ENCODE data around the gene TERF2IP.

Gene TERF2IP

DNA sequence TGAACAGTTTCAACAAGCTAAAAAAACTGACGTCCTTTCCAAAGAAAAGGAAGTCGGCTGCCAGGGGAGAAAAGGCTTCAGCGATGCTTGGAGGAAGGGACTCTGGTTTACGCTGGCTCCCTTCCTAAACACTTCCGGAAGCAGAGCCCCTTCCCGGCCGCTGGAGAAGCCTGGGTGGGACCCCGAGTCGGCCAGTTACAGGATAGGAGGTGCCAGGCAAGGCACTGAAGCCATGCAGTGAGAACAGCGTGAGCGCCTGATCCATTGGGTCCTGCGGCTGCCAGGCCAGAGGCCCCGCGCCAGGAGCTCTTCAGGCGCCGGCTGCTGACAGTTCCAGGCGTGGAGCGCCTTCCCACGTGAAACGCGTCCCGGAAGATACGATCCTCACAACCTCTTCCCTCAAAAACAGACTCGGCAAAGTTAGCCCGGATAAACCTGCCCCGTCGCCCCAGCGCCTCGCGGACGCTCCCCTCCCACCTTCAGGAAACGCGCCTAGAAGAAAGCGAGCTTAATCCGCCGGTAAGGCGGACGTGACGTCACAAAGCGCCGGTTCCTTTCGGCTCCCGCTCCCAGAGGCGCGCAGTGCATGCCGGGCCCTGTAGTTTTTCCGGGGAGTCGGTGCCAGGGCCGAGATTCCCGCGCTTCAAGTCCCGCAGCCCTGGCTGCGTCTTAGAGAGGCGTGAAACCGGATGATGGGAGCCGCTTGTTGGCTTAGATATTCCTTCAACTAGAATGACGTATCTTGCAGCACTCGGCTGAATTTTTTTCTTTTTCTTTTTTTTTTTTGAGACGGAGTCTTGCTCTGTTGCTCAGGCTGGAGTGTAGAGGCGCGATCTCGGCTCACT is 24.6 kb upstream of the TERF2IP start, which contains the start of gene ADAT1:
ADAT1 (minus strand) TSS at position 521 of the 845 bp plus-strand sequence. CDS start 2,482 bp downstream, outside the sequence.
- peak within 1 kb of the TSS; percentile 97 for H3K4me3 ChIP-seq (ENCODE audit: low read depth, low read length)
- H3K27me3 ChIP-seq (ENCODE audit: control insufficient read depth, insufficient read depth, low read length), result no peaks in the 10 kb centered on the region
- H3K4me1 ChIP-seq (ENCODE audit: control insufficient read depth, insufficient read depth, low read length), result no peaks in the 10 kb centered on the region
- no peaks in the 10 kb centered on the region for H3K9me3 ChIP-seq (ENCODE audit: control insufficient read depth, insufficient read depth, low read length)
- H3K9ac ChIP-seq (ENCODE audit: low read depth, low read length), result peak within 1 kb of the TSS; percentile 96
- H3K36me3 ChIP-seq (ENCODE audit: control insufficient read depth, insufficient read depth, low read length), result peaks cover 20% of the 10 kb centered on the region

DNA sequence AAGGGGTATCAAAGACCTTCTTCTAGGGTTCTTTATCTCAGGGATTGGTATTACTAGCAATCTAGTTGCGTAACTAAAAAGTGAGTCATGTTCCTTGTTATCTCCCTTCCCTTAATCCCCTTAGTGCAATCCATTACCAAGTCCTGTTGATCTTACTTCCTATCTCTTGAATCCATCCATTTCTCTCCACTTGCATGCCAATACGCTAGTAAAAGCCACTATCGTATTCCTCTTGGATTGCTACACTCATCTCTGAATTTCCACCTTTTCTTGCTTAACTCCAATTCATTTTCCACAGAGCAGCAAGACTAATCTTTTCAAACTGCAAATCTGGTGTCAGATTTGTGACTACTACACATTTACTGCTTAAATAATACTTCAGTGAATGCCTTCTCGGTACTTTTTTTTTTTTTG is 22.6 kb upstream of the TERF2IP start:
- Histone ChIP-seq H3K36me3 (ENCODE audit: control insufficient read depth, insufficient read depth, low read length) (peaks cover 28% of the 10 kb centered on the region), H3K4me3 (ENCODE audit: low read depth, low read length) (no peak overlapping the region), H3K27me3 (ENCODE audit: control insufficient read depth, insufficient read depth, low read length) (no peaks in the 10 kb centered on the region), H3K4me1 (ENCODE audit: control insufficient read depth, insufficient read depth, low read length) (no peaks in the 10 kb centered on the region), H3K9me3 (ENCODE audit: control insufficient read depth, insufficient read depth, low read length) (no peaks in the 10 kb centered on the region), H3K9ac (ENCODE audit: low read depth, low read length) (no peak overlapping the region)

DNA sequence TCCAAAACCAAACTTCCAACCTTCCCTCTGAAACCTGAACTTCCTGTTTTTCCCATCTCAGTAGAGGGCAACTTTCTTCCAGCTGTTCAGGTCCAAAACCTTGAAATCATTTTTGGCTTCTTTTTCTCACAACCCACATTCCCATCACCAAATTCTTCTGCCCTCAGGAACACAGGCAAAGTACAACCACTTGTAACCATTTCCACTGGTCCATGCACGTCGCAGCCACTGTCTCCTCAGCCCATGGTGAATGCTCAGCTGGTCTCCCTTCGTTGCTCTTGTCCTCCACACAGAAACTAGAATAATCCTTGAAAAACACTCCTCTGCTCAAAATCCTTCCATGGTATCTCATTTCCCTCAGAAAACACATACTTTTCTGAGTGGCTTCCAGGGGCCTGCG is 20.8 kb upstream of the TERF2IP start:
- Histone ChIP-seq H3K4me1 (ENCODE audit: control insufficient read depth, insufficient read depth, low read length) (no peaks in the 10 kb centered on the region), H3K4me3 (ENCODE audit: low read depth, low read length) (no peak overlapping the region), H3K9ac (ENCODE audit: low read depth, low read length) (no peak overlapping the region), H3K9me3 (ENCODE audit: control insufficient read depth, insufficient read depth, low read length) (no peaks in the 10 kb centered on the region), H3K27me3 (ENCODE audit: control insufficient read depth, insufficient read depth, low read length) (no peaks in the 10 kb centered on the region), H3K36me3 (ENCODE audit: control insufficient read depth, insufficient read depth, low read length) (peaks cover 39% of the 10 kb centered on the region)

DNA sequence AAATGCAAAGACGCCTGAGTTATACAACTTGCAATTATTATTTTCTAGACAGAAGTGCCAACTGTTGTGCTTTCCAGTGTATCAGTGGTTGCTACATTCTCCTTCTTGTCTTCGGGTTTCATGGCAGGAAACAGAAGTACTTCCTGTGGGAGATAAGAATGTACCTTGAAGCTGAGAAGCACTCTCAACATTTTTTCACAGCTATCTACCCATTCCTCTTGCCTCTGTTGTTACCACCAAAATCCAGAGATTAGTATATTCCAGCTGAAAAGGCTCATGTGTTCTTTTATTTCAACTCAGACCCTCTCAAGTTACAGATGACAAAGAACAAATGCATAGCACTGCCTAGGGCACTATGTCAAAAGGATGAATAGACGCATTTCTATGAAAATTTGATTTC is 19.7 kb upstream of the TERF2IP start:
- no peak overlapping the region for H3K4me3 ChIP-seq (ENCODE audit: low read depth, low read length)
- H3K27me3 ChIP-seq (ENCODE audit: control insufficient read depth, insufficient read depth, low read length), result no peaks in the 10 kb centered on the region
- H3K36me3 ChIP-seq (ENCODE audit: control insufficient read depth, insufficient read depth, low read length), result peaks cover 44% of the 10 kb centered on the region
- H3K9ac ChIP-seq (ENCODE audit: low read depth, low read length), result no peak overlapping the region
- H3K9me3 ChIP-seq (ENCODE audit: control insufficient read depth, insufficient read depth, low read length), result no peaks in the 10 kb centered on the region
- no peaks in the 10 kb centered on the region for H3K4me1 ChIP-seq (ENCODE audit: control insufficient read depth, insufficient read depth, low read length)

DNA sequence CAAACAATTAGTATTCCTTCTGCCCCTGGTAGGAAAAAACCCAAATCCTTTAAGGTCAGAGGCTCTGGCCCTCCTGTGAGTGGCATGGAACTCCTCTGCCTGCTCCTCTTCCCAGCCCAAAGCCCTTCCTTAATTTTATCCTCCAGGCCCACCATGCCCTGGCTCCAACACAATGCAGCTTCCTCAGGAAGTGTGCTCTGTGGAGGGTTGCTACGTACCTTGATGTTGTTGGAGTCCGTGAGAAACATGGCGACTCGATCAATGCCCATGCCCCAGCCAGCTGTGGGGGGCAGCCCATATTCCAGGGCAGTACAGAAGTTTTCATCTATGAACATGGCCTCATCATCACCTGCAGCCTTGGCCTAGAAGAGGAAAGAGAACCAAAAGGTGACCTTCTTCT is 19.2 kb upstream of the TERF2IP start:
- no peaks in the 10 kb centered on the region for H3K27me3 ChIP-seq (ENCODE audit: control insufficient read depth, insufficient read depth, low read length)
- peaks cover 45% of the 10 kb centered on the region for H3K36me3 ChIP-seq (ENCODE audit: control insufficient read depth, insufficient read depth, low read length)
- no peak overlapping the region for H3K9ac ChIP-seq (ENCODE audit: low read depth, low read length)
- H3K9me3 ChIP-seq (ENCODE audit: control insufficient read depth, insufficient read depth, low read length), result no peaks in the 10 kb centered on the region
- no peaks in the 10 kb centered on the region for H3K4me1 ChIP-seq (ENCODE audit: control insufficient read depth, insufficient read depth, low read length)
- H3K4me3 ChIP-seq (ENCODE audit: low read depth, low read length), result no peak overlapping the region

DNA sequence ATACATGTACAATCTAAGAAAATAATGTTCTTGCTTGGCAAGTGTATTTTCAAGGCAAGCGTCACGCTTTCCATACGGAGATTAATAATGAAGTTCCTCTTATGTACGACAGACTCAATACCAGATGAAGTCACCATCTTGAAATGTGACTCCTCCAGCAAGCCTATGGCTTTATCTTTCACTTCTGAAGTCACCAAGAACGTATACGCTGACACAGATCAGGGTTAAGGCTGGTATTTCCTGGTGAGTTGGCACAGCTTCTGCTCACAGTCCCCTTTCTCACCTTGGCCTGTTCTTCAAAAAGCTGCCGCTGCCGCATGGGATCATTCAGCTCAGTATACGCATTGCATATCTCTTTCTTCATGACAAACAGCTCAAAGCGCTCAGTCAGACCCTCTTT is 18.4 kb upstream of the TERF2IP start:
- no peaks in the 10 kb centered on the region for H3K4me1 ChIP-seq (ENCODE audit: control insufficient read depth, insufficient read depth, low read length)
- no peak overlapping the region for H3K9ac ChIP-seq (ENCODE audit: low read depth, low read length)
- no peaks in the 10 kb centered on the region for H3K9me3 ChIP-seq (ENCODE audit: control insufficient read depth, insufficient read depth, low read length)
- no peak overlapping the region for H3K4me3 ChIP-seq (ENCODE audit: low read depth, low read length)
- peaks cover 53% of the 10 kb centered on the region for H3K36me3 ChIP-seq (ENCODE audit: control insufficient read depth, insufficient read depth, low read length)
- H3K27me3 ChIP-seq (ENCODE audit: control insufficient read depth, insufficient read depth, low read length), result no peaks in the 10 kb centered on the region

DNA sequence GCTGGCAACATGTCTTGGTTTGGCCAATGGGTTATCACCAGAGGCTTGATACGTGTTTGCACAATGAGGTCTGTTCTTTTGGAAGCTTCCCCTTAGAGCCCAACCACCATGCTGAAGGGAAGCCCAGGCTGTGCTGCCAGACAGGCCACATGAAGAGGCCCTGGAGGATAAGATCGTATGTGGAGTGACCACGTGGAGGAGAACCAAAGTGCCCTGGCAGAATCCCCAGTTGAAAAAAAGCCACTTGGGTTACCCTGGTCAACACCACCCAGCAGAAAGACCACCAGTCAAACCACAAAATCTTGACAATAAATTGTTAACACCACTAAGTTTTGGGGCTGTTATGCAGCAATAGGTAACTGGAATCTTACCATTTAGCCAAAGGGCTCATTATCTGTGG is 17.5 kb upstream of the TERF2IP start:
- no peaks in the 10 kb centered on the region for H3K4me1 ChIP-seq (ENCODE audit: control insufficient read depth, insufficient read depth, low read length)
- no peak overlapping the region for H3K9ac ChIP-seq (ENCODE audit: low read depth, low read length)
- no peaks in the 10 kb centered on the region for H3K9me3 ChIP-seq (ENCODE audit: control insufficient read depth, insufficient read depth, low read length)
- H3K27me3 ChIP-seq (ENCODE audit: control insufficient read depth, insufficient read depth, low read length), result no peaks in the 10 kb centered on the region
- H3K4me3 ChIP-seq (ENCODE audit: low read depth, low read length), result no peak overlapping the region
- H3K36me3 ChIP-seq (ENCODE audit: control insufficient read depth, insufficient read depth, low read length), result peaks cover 61% of the 10 kb centered on the region

DNA sequence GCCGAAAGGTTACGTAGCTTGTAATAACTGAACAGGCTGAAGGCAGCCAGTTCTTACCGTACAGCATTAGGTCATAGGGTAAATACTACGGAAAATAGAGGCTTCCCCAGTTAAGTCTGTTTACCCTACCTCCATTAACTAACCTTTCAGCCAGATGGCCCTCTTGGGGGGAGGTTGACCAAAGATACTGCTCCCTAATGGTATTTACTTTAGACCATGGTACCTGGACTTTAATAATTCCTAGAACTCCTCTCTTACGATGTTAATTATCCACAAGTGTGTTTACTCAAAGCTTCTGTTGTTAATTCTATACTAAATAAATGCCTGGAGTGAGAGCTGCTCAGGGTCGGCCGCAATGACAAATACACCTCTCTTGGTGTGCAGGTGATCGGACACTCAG is 14.7 kb upstream of the TERF2IP start:
- H3K9me3 ChIP-seq (ENCODE audit: control insufficient read depth, insufficient read depth, low read length), result no peaks in the 10 kb centered on the region
- no peaks in the 10 kb centered on the region for H3K27me3 ChIP-seq (ENCODE audit: control insufficient read depth, insufficient read depth, low read length)
- no peak overlapping the region for H3K4me3 ChIP-seq (ENCODE audit: low read depth, low read length)
- H3K9ac ChIP-seq (ENCODE audit: low read depth, low read length), result no peak overlapping the region
- H3K36me3 ChIP-seq (ENCODE audit: control insufficient read depth, insufficient read depth, low read length), result peaks cover 73% of the 10 kb centered on the region
- no peaks in the 10 kb centered on the region for H3K4me1 ChIP-seq (ENCODE audit: control insufficient read depth, insufficient read depth, low read length)

DNA sequence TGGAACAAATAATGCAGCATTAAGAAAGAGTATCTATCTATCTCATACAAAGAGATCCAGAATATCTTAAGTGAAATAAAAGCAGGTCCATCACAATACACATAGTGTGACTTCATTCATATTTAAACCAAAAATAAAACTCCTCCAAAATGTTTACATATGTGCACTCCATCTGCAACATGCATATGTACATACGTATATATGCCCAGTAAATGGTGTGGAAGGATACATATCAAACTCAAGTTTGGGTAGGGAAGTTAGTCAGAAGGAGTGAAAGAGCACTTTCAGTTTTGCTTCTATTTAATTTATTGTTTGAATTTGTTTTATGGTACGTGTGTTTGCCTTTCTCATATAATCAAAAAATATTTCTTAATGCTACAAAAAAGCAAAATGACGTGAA is 12.5 kb upstream of the TERF2IP start:
- H3K36me3 ChIP-seq (ENCODE audit: control insufficient read depth, insufficient read depth, low read length), result peaks cover 58% of the 10 kb centered on the region
- no peaks in the 10 kb centered on the region for H3K9me3 ChIP-seq (ENCODE audit: control insufficient read depth, insufficient read depth, low read length)
- H3K4me3 ChIP-seq (ENCODE audit: low read depth, low read length), result no peak overlapping the region
- H3K27me3 ChIP-seq (ENCODE audit: control insufficient read depth, insufficient read depth, low read length), result no peaks in the 10 kb centered on the region
- H3K9ac ChIP-seq (ENCODE audit: low read depth, low read length), result no peak overlapping the region
- no peaks in the 10 kb centered on the region for H3K4me1 ChIP-seq (ENCODE audit: control insufficient read depth, insufficient read depth, low read length)

DNA sequence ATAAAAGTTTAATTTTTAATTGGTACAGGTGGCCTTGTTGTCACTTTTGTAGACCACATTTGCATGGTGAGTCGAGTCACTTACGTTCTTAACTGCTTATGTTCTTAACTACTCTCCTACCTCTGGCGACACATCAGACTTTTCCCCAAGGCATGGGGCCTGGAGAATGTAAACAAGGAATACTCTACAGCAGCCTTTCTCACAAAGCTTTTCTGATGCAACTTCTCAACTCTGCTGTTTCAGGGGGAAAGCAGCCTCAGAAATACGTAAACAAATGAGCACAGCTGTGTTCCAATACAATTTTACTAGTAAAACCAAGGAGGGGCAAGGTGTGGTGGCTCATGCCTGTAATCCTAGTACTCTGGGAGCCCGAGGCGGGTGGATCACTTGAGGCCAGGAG is 7.0 kb upstream of the TERF2IP start:
- Histone ChIP-seq H3K9ac (ENCODE audit: low read depth, low read length) (no peak overlapping the region), H3K9me3 (ENCODE audit: control insufficient read depth, insufficient read depth, low read length) (no peaks in the 10 kb centered on the region), H3K36me3 (ENCODE audit: control insufficient read depth, insufficient read depth, low read length) (peaks cover 31% of the 10 kb centered on the region), H3K4me1 (ENCODE audit: control insufficient read depth, insufficient read depth, low read length) (no peaks in the 10 kb centered on the region), H3K4me3 (ENCODE audit: low read depth, low read length) (no peak overlapping the region), H3K27me3 (ENCODE audit: control insufficient read depth, insufficient read depth, low read length) (no peaks in the 10 kb centered on the region)

DNA sequence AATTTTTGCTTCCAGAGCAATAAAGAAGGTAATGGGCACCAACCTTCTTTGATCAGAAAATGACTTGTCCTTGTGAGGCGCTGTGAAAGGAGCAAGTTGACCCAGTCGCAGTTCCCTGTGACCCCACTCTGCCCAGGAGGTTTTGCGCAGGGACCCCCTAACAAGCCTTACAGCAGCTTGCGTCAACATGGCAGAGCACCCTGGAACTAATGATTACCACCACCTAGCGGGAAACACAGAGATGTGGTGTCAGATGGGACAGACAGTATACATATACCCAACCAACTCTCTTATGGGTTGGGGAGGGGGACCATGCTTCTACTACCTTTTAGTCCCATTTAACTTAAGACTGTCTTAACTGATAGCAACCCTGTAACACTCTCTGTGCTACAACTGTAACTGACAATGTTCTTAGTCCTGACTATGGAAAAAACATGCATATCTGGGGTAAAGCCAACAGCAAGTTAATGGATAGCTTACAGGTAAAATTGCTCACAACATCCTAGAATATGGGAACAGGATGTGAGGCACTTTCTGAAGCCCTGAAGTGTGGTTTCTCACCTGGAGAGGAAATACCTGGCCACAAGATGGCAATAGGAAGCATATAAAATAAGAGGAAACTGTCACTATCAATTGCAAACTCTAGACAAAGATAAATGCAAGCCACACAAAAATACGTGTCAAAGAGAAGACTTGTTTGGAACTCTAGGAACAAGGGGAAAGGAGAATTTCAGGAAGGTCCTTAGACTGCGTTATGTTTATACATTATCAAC is 3.1 kb upstream of the TERF2IP start:
- Histone ChIP-seq H3K9me3 (ENCODE audit: control insufficient read depth, insufficient read depth, low read length) (no peaks in the 10 kb centered on the region), H3K4me1 (ENCODE audit: control insufficient read depth, insufficient read depth, low read length) (peaks cover 4% of the 10 kb centered on the region), H3K36me3 (ENCODE audit: control insufficient read depth, insufficient read depth, low read length) (peaks cover 18% of the 10 kb centered on the region), H3K4me3 (ENCODE audit: low read depth, low read length) (no peak overlapping the region), H3K27me3 (ENCODE audit: control insufficient read depth, insufficient read depth, low read length) (no peaks in the 10 kb centered on the region), H3K9ac (ENCODE audit: low read depth, low read length) (no peak overlapping the region)

DNA sequence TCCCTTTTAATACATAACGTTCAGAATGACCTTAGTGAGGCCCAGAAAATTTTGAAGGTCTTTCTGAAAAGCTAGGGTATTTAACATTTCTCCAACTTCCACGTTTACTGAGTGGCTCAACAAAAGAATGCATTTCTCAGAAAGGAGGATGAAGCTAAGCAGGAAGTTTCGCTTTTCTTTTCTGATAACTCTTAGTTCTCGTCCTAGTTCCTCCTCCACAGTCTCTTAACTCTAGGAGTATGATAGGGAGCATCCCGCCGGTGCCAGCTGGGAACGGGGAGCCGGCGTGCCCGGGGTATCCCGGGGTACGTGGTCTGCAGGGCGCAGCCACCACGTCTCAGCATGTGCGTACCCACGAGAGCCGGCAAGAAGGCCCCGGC is 471 bp upstream of the TERF2IP start:
- Histone ChIP-seq H3K9me3 (ENCODE audit: control insufficient read depth, insufficient read depth, low read length) (no peaks in the 10 kb centered on the region), H3K4me3 (ENCODE audit: low read depth, low read length) (peak overlapping the region; percentile 96), H3K4me1 (ENCODE audit: control insufficient read depth, insufficient read depth, low read length) (peaks cover 8% of the 10 kb centered on the region), H3K9ac (ENCODE audit: low read depth, low read length) (peak overlapping the region; percentile 97), H3K27me3 (ENCODE audit: control insufficient read depth, insufficient read depth, low read length) (no peaks in the 10 kb centered on the region), H3K36me3 (ENCODE audit: control insufficient read depth, insufficient read depth, low read length) (no peaks in the 10 kb centered on the region)
